Lung (tissue), 12 donors: Measurements from ENCODE around the gene NEO1. TPM values are rescaled to one million over a fixed set of nuclear protein-coding genes. Genes with fewer than 3 reads are reported as not detected.
A peak's percentile ranks its signal among the peaks of the same experiment; 100 is the strongest.

Source experiments
- ATAC-seq: fragments of 200-7000 bp; cut with Tn5 transposase; one replicate; pipeline ENCODE4 v1.9.1; 2020; ENCODE audit warnings: moderate number of reproducible peaks; ENCODE audit not compliant: insufficient read depth, low FRiP score
- DNase-seq, 3 donors: peaks; one replicate each; pipeline ENCODE4 v3.0.0-alpha.2; 2013 to 2017
- H3K27ac ChIP-seq, 2 donors: one replicate each; pipeline ENCODE4 v1.5.1; 2013; ENCODE audit warnings: mild to moderate bottlenecking in 2 of 2, moderate library complexity in 2 of 2, control low read depth in 1 of 2, inconsistent platforms in 1 of 2, low read depth in 1 of 2, low read length in 1 of 2
- H3K27me3 ChIP-seq, 3 donors: one replicate each; pipeline ENCODE4 v1.5.1; 2013; ENCODE audit warnings: low read length in 2 of 3; ENCODE audit not compliant: control insufficient read depth in 3 of 3, insufficient read depth in 3 of 3
- H3K36me3 ChIP-seq, 4 donors: one replicate each; pipeline ENCODE4 v1.5.1; 2013; ENCODE audit warnings: low read length in 4 of 4, mild to moderate bottlenecking in 1 of 4, moderate library complexity in 1 of 4; ENCODE audit not compliant: control insufficient read depth in 4 of 4, insufficient read depth in 4 of 4
- H3K4me1 ChIP-seq, 5 donors: one replicate each; pipeline ENCODE4 v1.5.1; 2013; ENCODE audit warnings: low read length in 5 of 5, mild to moderate bottlenecking in 2 of 5, moderate library complexity in 1 of 5; ENCODE audit not compliant: control insufficient read depth in 5 of 5, insufficient read depth in 5 of 5
- H3K4me3 ChIP-seq: one replicate; pipeline ENCODE4 v1.5.1; 2013; ENCODE audit warnings: mild to moderate bottlenecking, control low read depth, moderate library complexity
- H3K9ac ChIP-seq, 2 donors: one replicate each; pipeline ENCODE4 v1.5.1; 2013; ENCODE audit warnings: low read length in 2 of 2, control low read depth in 1 of 2; ENCODE audit not compliant: insufficient read depth in 1 of 2
- H3K9me3 ChIP-seq, 4 donors: one replicate each; pipeline ENCODE4 v1.5.1; 2013; ENCODE audit warnings: low read length in 3 of 4, mild to moderate bottlenecking in 1 of 4, moderate library complexity in 1 of 4; ENCODE audit not compliant: control insufficient read depth in 4 of 4, insufficient read depth in 3 of 4
- WGBS, 2 donors: extraction: QIAGEN DNeasy Blood & Tissue Kit; methylation state at CpG; one replicate each; pipeline ENCODE4 v1.1.7; 2013; 5-methylcytosine and 5-hydroxymethylcytosine counted together
- polyA plus RNA-seq, 2 donors: library from polyadenylated mRNA; stranded (reverse); fragments of 200-250 nt; gene quantifications; one replicate each; pipeline ENCODE4 v1.2.1, GENCODE V29; 2013
- total RNA-seq, 2 donors: library from RNA; depleted of rRNA in 1 of 2; stranded (reverse); fragments of >200 nt in 1 of 2; gene quantifications; one replicate each; pipeline ENCODE4 v1.2.1, GENCODE V29; 2014 to 2021
- TF ChIP-seq, protein P1 (sequence below): IDR thresholded peaks from 2 replicates; pipeline ENCODE4 v1.5.1; 2012; ENCODE audit warnings: mild to moderate bottlenecking; ENCODE audit errors: control extremely low read depth, extremely low read depth
- donor health status: control.
- donor health status: control.
- donor health status: Bipolar disorder and iron deficiency.
- donor health status: healthy.
- donor health status: DM: yes; HTN: yes; CAD: no.

NEO1 gene
- total and polyA plus RNA-seq, 4 donors = 6.9 to 70.8 (median 16.5) TPM

DNA sequence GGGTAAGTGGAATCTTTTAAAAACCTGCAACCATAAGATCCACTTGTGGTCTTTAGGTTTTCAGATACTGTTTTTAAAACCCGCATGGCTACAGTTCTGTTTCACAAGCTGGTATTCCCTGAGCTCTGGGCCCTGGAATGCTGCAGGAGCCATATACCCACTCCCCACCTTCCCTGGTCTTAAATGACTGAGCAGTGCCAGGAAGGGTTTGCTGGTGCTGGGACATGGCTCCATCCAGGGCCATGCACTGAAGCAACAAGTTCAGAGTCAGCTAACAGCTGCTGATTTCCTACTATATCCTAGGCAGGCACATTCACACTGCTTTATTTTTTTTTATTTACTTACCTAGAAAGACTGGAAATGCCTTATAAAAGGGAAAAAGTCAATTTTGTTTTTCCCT is 239.2 kb downstream of the NEO1 start:
- H3K9me3 ChIP-seq = no peaks in the 10 kb centered on the region
- H3K4me3 ChIP-seq = no peak overlapping the region
- ATAC-seq = no peak
- no peak for DNase-seq
- H3K36me3 ChIP-seq = peaks cover 11 to 49% (median 14%) of the 10 kb centered on the region in 4 donors
- 98 to 100% methylated on average over 1 of the region's 1 CpG for WGBS, 2 donors
- no peaks in the 10 kb centered on the region for H3K4me1 ChIP-seq
- no peaks in the 10 kb centered on the region for H3K27me3 ChIP-seq
- TF ChIP-seq, protein P1, sequence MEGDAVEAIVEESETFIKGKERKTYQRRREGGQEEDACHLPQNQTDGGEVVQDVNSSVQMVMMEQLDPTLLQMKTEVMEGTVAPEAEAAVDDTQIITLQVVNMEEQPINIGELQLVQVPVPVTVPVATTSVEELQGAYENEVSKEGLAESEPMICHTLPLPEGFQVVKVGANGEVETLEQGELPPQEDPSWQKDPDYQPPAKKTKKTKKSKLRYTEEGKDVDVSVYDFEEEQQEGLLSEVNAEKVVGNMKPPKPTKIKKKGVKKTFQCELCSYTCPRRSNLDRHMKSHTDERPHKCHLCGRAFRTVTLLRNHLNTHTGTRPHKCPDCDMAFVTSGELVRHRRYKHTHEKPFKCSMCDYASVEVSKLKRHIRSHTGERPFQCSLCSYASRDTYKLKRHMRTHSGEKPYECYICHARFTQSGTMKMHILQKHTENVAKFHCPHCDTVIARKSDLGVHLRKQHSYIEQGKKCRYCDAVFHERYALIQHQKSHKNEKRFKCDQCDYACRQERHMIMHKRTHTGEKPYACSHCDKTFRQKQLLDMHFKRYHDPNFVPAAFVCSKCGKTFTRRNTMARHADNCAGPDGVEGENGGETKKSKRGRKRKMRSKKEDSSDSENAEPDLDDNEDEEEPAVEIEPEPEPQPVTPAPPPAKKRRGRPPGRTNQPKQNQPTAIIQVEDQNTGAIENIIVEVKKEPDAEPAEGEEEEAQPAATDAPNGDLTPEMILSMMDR = no peak
- no peak overlapping the region for H3K27ac ChIP-seq
- no peak overlapping the region for H3K9ac ChIP-seq

DNA sequence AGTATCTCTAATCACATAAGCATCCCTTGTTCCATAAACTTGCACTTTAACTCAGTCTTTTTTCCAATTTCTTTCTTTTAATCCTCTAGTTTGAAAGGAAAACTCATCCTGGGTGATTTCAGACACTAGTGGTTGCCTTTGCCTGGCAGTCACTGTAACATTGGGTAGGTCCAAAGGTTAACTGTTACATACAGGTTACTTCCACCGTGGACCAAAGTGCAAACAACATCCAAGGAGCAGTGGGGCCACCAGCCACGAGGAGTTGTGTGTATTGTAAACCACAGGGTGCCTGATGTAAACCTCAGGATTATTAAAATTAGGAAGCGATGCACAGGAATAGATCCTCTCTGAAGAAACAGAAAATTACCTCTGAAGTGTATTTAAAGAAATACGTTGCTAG is 241.5 kb downstream of the NEO1 start:
- Histone ChIP-seq H3K9me3 (no peaks in the 10 kb centered on the region), H3K27me3 (no peaks in the 10 kb centered on the region), H3K4me3 (no peak overlapping the region), H3K27ac (no peak overlapping the region), H3K4me1 (no peaks in the 10 kb centered on the region), H3K36me3 (peaks cover 7 to 50% (median 12%) of the 10 kb centered on the region in 4 donors), H3K9ac (no peak overlapping the region)
- ATAC-seq = no peak
- TF ChIP-seq, protein P1 = no peak
- 29 to 65% methylated on average over 4 of the region's 4 CpGs for WGBS, 2 donors
- DNase-seq = no peak

DNA sequence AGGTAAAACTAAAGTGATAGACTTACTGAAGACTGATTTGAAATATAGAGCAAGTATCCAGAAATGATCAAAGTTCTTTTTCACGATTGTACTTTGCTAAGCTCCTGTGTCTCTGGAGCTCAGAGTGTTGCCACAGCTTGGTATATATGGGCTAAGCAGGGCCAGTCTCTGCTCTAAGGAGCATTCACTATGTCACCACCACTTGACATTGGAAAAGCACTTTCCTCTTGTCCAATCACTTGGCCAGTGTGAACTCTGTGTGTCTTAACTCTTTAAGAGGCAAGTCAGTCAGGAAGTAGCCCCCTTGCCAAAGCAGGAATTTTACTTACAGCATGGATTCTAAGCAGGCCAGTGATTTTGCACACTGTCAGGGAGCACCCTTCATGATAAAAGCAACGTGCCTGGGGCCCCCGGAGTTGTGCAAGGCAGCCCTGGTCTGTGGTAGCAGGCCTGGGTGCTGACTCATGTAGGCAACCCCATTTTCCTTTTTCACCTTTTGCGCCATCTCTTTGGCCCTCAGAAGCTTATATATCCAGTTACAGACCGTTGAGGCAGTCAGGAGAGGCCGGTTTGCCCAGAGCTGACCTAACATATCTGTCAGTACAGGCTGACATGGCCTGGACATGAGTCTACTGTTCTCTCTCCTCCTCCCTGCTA is 243.5 kb downstream of the NEO1 start:
- Histone ChIP-seq H3K4me1 (no peaks in the 10 kb centered on the region), H3K27ac (no peak overlapping the region), H3K9ac (no peak overlapping the region), H3K36me3 (peaks cover 2 to 43% (median 9%) of the 10 kb centered on the region in 4 donors), H3K9me3 (no peaks in the 10 kb centered on the region), H3K27me3 (no peaks in the 10 kb centered on the region), H3K4me3 (no peak overlapping the region)
- peak in 1 of 3 donors; percentile 24 for DNase-seq
- 32 to 58% methylated on average over 6 of the region's 6 CpGs for WGBS, 2 donors
- no peak for ATAC-seq
- TF ChIP-seq, protein P1 = no peak
